Measurements from ENCODE around the gene SLC37A3. TPM values are rescaled to one million over a fixed set of nuclear protein-coding genes. Genes with fewer than 3 reads are reported as not detected.
"Not testable (repeated sequence)": the region's sequence is repeated elsewhere in the genome, so short reads cannot be mapped to it uniquely, and the experiment has no call there.

SLC37A3 gene
- total RNA-seq, 1 donor from 2014 or later: 84.5 TPM

GRCh38 chr7:140416560-140416959 lies 18.2 kb upstream of the SLC37A3 start:
- peaks cover 15% of the 10 kb centered on the region for H3K4me1 Mint-ChIP-seq (ENCODE audit: low read depth, unreplicated experiment)
- peaks cover 5% of the 10 kb centered on the region for H3K9me3 Mint-ChIP-seq (ENCODE audit: unreplicated experiment)
- TF ChIP-seq CTCF (IDR thresholded peaks at IDR 0.05; ENCODE audit: partially characterized antibody, unreplicated experiment): no peak
- peaks cover 6% of the 10 kb centered on the region for H3K27me3 Mint-ChIP-seq (ENCODE audit: unreplicated experiment)
- DNase-seq: no peak
- no peaks in the 10 kb centered on the region for H3K36me3 Mint-ChIP-seq (ENCODE audit: unreplicated experiment)
- H3K4me3 Mint-ChIP-seq (ENCODE audit: unreplicated experiment): no peak overlapping the region
- H3K27ac Mint-ChIP-seq (ENCODE audit: unreplicated experiment): no peak overlapping the region

- H3K4me1 Mint-ChIP-seq (ENCODE audit: low read depth, unreplicated experiment): peaks cover 15% of the 10 kb centered on the region
- not testable (repeated sequence) for H3K9me3 Mint-ChIP-seq (ENCODE audit: unreplicated experiment); H3K4me3 Mint-ChIP-seq (ENCODE audit: unreplicated experiment); H3K27me3 Mint-ChIP-seq (ENCODE audit: unreplicated experiment); H3K27ac Mint-ChIP-seq (ENCODE audit: unreplicated experiment); H3K36me3 Mint-ChIP-seq (ENCODE audit: unreplicated experiment); DNase-seq
Measured at GRCh38 chr7:140415816-140416215, 17.5 kb upstream of the SLC37A3 start.

GRCh38 chr7:140415361-140415760 lies 17.0 kb upstream of the SLC37A3 start:
- peaks cover 15% of the 10 kb centered on the region for H3K4me1 Mint-ChIP-seq (ENCODE audit: low read depth, unreplicated experiment)
- peaks cover 6% of the 10 kb centered on the region for H3K27me3 Mint-ChIP-seq (ENCODE audit: unreplicated experiment)
- no peak overlapping the region for H3K4me3 Mint-ChIP-seq (ENCODE audit: unreplicated experiment)
- H3K9me3 Mint-ChIP-seq (ENCODE audit: unreplicated experiment): peaks cover 5% of the 10 kb centered on the region
- no peak for DNase-seq
- H3K36me3 Mint-ChIP-seq (ENCODE audit: unreplicated experiment): no peaks in the 10 kb centered on the region
- TF ChIP-seq CTCF (IDR thresholded peaks at IDR 0.05; ENCODE audit: partially characterized antibody, unreplicated experiment): no peak
- H3K27ac Mint-ChIP-seq (ENCODE audit: unreplicated experiment): no peak overlapping the region

GRCh38 chr7:140404565-140405065 lies 6.3 kb upstream of the SLC37A3 start:
- Mint-ChIP-seq H3K9me3 (ENCODE audit: unreplicated experiment) (peaks cover 2% of the 10 kb centered on the region), H3K4me3 (ENCODE audit: unreplicated experiment) (peak overlapping the region; percentile 28), H3K4me1 (ENCODE audit: low read depth, unreplicated experiment) (peaks cover 8% of the 10 kb centered on the region), H3K27me3 (ENCODE audit: unreplicated experiment) (peaks cover 5% of the 10 kb centered on the region), H3K27ac (ENCODE audit: unreplicated experiment) (no peak overlapping the region), H3K36me3 (ENCODE audit: unreplicated experiment) (no peaks in the 10 kb centered on the region)
- DNase-seq: no peak
- no peak for TF ChIP-seq CTCF (IDR thresholded peaks at IDR 0.05; ENCODE audit: partially characterized antibody, unreplicated experiment)

GRCh38 chr7:140403878-140404564 lies 5.7 kb upstream of the SLC37A3 start, which contains the start of gene RAB19:
Gene RAB19 (plus strand): TSS chr7:140404058. CDS start chr7:140407647, 3,589 bp downstream.
- H3K4me1 Mint-ChIP-seq (ENCODE audit: low read depth, unreplicated experiment): peaks cover 8% of the 10 kb centered on the region
- no peak within 1 kb of the TSS for H3K27ac Mint-ChIP-seq (ENCODE audit: unreplicated experiment)
- H3K4me3 Mint-ChIP-seq (ENCODE audit: unreplicated experiment): peak within 1 kb of the TSS; percentile 40
- H3K36me3 Mint-ChIP-seq (ENCODE audit: unreplicated experiment): no peaks in the 10 kb centered on the region
- no peak for TF ChIP-seq CTCF (IDR thresholded peaks at IDR 0.05; ENCODE audit: partially characterized antibody, unreplicated experiment)
- no peak for DNase-seq
- H3K9me3 Mint-ChIP-seq (ENCODE audit: unreplicated experiment): peaks cover 2% of the 10 kb centered on the region
- peaks cover 5% of the 10 kb centered on the region for H3K27me3 Mint-ChIP-seq (ENCODE audit: unreplicated experiment)
